Esophagus (tissue), 2 donors: ENCODE data around the gene PACRG. TPM values are rescaled to one million over a fixed set of nuclear protein-coding genes. Genes with fewer than 3 reads are reported as not detected.

Source experiments
- H3K27ac ChIP-seq, 2 donors: one replicate each; pipeline ENCODE4 v1.5.1; 2013; ENCODE audit warnings: low read depth in 2 of 2, mild to moderate bottlenecking in 2 of 2, inconsistent platforms in 1 of 2, low read length in 1 of 2, moderate library complexity in 1 of 2
- H3K27me3 ChIP-seq, 2 donors: one replicate each; pipeline ENCODE4 v1.6.1; 2013; ENCODE audit warnings: low read length in 2 of 2, control low read depth in 1 of 2, mild to moderate bottlenecking in 1 of 2; ENCODE audit not compliant: insufficient read depth in 2 of 2, control insufficient read depth in 1 of 2
- H3K36me3 ChIP-seq, 2 donors: one replicate each; pipeline ENCODE4 v1.6.1; 2013; ENCODE audit warnings: low read length in 1 of 2; ENCODE audit not compliant: control insufficient read depth in 2 of 2, insufficient read depth in 2 of 2
- H3K4me1 ChIP-seq, 2 donors: one replicate each; pipeline ENCODE4 v1.6.1; 2013; ENCODE audit warnings: low read length in 1 of 2; ENCODE audit not compliant: control insufficient read depth in 2 of 2, insufficient read depth in 2 of 2
- H3K4me3 ChIP-seq, 2 donors: one replicate each; pipeline ENCODE4 v1.5.1; 2013; ENCODE audit warnings: low read length in 2 of 2, mild to moderate bottlenecking in 2 of 2, low read depth in 1 of 2, moderate library complexity in 1 of 2
- H3K9me3 ChIP-seq, 2 donors: one replicate each; pipeline ENCODE4 v1.6.1; 2013; ENCODE audit warnings: mild to moderate bottlenecking in 2 of 2, low read depth in 1 of 2, low read length in 1 of 2, moderate library complexity in 1 of 2; ENCODE audit not compliant: control insufficient read depth in 2 of 2, insufficient read depth in 1 of 2
- WGBS, 2 donors: extraction: QIAGEN DNeasy Blood & Tissue Kit; methylation state at CpG; one replicate each; pipeline ENCODE4 v1.1.7; 2013; 5-methylcytosine and 5-hydroxymethylcytosine counted together
- polyA plus RNA-seq, 2 donors: library from polyadenylated mRNA; stranded (reverse); fragments of 200-250 nt; gene quantifications; one replicate each; pipeline ENCODE4 v1.2.3, GENCODE V29; 2013
- donor health status: healthy with polysubstance abuse.
- donor health status: Bipolar disorder and iron deficiency.

PACRG gene
- polyA plus RNA-seq, 2 donors: 0.39 to 0.44 TPM

DNA sequence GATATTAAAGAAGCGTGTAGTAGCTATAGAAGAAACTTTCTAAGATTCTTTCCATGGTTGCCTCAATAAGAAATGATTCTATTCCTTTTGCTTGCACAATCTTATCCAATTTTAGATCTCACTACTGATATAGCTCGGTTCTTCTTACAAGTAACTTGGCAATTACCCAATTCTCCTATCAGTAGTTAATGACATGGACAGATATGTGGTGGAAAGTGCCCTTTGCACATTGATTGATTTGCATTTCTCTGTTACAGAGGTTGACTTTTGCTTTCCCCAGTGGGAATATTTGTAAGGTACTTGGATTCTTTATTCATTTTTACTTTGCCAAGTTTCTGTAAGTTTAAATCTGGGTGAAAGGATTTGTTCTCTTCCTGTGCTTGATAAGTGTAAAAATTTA is 593.0 kb downstream of the PACRG start:
- no peak overlapping the region for H3K4me3 ChIP-seq
- 59 to 70% methylated on average over 2 of the region's 2 CpGs for WGBS, 2 donors
- H3K4me1 ChIP-seq: no peaks in the 10 kb centered on the region
- H3K9me3 ChIP-seq: no peaks in the 10 kb centered on the region
- no peaks in the 10 kb centered on the region for H3K36me3 ChIP-seq
- no peak overlapping the region for H3K27ac ChIP-seq
- no peaks in the 10 kb centered on the region for H3K27me3 ChIP-seq

DNA sequence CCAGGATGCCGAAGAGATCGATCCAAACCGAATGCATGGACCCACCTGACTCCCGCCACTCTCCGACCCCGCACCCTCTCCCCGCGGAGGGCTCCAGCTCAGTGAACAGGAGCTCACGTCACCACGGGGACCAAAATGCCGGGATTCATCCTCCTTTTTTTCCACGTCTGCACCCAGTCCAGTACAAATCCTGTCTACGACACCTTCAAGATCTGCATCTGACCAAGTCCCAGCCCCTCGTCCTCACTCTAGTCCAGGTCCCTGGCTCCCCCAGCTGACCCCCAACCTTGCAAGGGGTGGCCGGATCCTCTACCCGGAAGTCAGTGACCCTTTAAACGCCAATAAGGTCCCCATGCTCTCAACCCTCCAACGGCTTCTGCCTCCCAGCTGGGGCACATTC is 593.9 kb downstream of the PACRG start:
- H3K27me3 ChIP-seq: no peaks in the 10 kb centered on the region
- no peaks in the 10 kb centered on the region for H3K36me3 ChIP-seq
- no peaks in the 10 kb centered on the region for H3K4me1 ChIP-seq
- no peaks in the 10 kb centered on the region for H3K9me3 ChIP-seq
- WGBS, 2 donors: 92 to 95% methylated on average over 18 of the region's 18 CpGs
- no peak overlapping the region for H3K27ac ChIP-seq
- H3K4me3 ChIP-seq: no peak overlapping the region

DNA sequence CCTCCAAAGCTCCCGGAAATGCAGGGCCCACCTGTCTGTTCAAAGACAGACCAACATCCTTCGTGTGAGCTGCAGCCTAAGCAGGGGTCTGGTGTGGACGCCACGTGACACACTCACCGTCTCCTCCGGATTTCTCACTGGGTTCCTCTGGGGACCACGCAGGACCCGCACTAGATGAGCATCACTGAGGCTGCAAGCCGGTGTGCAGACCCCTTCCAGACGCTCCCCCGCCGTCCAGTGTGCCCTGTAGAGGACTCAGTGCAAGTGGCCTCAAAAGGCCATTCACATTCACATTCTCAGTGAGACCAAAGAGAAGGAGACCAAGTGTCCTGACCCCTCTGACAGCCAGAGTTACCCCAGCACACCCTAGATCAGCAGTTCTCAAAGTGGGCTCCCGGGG is 595.5 kb downstream of the PACRG start:
- Histone ChIP-seq H3K36me3 (no peaks in the 10 kb centered on the region), H3K4me1 (no peaks in the 10 kb centered on the region), H3K9me3 (peaks cover 0 to 3% of the 10 kb centered on the region in 2 donors), H3K27me3 (no peaks in the 10 kb centered on the region), H3K4me3 (no peak overlapping the region), H3K27ac (no peak overlapping the region)
- WGBS, 2 donors: 96 to 97% methylated on average over 13 of the region's 13 CpGs

DNA sequence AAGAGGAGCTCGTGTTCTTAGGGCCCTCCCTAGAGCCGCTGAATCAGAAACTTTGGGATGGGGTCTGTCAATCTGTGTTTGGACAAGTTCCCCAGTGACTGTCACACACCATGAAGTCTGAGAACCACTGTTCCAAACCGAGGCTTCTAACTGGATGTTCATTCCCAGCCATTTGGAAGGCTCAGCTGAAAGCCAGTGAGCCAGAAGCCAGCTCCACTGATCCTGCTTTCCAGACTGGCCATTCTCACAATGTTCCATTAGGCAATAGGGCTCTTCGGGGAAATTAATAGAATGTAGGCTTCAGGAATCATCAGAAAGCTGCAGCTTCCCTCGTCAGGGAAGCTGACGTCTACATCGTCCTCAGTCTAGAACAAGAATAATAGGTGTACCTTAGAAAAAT is 595.9 kb downstream of the PACRG start:
- no peaks in the 10 kb centered on the region for H3K36me3 ChIP-seq
- H3K4me1 ChIP-seq: no peaks in the 10 kb centered on the region
- 83 to 88% methylated on average over 7 of the region's 7 CpGs for WGBS, 2 donors
- no peak overlapping the region for H3K4me3 ChIP-seq
- H3K27ac ChIP-seq: no peak overlapping the region
- peaks cover 0 to 3% of the 10 kb centered on the region in 2 donors for H3K9me3 ChIP-seq
- H3K27me3 ChIP-seq: no peaks in the 10 kb centered on the region

DNA sequence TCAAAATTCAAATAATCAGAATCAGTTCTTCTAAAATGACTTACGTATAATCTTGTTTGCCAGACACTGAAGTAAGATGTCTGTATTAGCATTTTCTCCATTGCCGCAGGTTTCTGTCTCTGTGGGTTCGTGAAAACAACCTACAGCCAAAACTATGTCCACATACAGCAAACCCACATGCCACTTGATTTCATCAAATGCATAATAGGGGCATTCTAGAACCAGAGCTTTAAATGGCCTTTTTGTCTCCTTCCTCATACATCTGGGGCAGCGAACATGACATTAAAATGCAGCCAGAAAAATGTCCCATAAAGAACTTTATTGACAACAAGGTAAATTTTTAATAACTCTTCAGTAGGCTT is 596.5 kb downstream of the PACRG start:
- H3K4me3 ChIP-seq: no peak overlapping the region
- 89 to 92% methylated on average over 4 of the region's 4 CpGs for WGBS, 2 donors

DNA sequence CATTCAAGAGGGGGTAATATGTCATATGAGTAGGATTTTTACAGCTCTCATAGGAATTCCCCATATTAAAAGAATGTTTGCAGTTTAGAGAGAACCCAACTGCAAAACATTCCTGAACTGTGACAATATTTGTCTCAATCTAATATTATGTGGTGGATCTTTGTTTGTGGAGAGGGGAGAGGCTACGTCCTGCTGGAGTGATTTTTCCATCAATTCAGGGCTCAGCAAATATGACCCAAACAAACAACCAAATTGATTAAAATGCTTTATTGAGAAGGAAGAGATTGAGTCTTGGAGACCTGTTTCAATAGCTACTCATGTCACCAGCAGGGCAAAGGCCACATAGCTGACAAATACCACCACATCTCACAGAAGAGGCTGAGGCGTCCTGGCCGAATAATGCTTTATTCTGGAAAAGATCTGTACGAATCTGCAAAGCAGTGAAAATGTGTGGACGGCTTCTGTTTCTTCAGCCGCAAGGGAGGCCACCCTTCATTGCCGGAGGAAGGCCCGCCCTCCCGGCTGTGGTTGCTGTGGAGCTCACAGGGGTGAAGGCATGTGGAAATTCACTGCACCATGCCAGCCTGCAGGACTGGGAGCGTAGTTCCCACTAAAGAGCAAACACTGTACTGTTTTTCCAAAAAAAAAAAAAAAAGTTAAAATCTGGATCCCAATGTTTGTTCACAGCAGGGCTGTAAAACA is 597.1 kb downstream of the PACRG start:
- no peaks in the 10 kb centered on the region for H3K27me3 ChIP-seq
- 50 to 55% methylated on average over 10 of the region's 10 CpGs for WGBS, 2 donors
- H3K27ac ChIP-seq: no peak overlapping the region
- no peaks in the 10 kb centered on the region for H3K36me3 ChIP-seq
- H3K4me1 ChIP-seq: no peaks in the 10 kb centered on the region
- peaks cover 0 to 3% of the 10 kb centered on the region in 2 donors for H3K9me3 ChIP-seq
- H3K4me3 ChIP-seq: no peak overlapping the region

More for the DNA sequence above, 596.5 kb downstream of the PACRG start:
- H3K4me1 ChIP-seq: no peaks in the 10 kb centered on the region
- no peaks in the 10 kb centered on the region for H3K27me3 ChIP-seq
- no peak overlapping the region for H3K27ac ChIP-seq
- H3K9me3 ChIP-seq: peaks cover 0 to 3% of the 10 kb centered on the region in 2 donors
- H3K36me3 ChIP-seq: no peaks in the 10 kb centered on the region

DNA sequence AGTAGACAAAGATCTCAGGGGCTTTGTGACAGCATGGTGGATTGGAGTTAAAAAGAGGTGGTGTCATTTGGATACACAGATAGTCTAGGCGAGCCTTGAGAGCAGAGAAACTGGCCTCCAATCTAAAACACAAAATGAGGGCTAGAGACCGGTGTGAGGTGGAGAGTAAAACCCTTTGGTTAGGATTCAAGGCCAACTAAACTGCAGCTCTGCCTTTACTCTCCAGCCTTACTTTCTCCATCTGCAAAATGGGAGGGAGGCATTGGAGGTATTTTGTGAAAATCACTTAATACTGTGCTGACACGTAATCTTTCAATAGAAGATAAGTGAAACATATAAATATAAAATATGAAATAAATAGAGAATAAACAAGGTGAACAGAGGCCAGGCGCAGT is 597.6 kb downstream of the PACRG start:
- Histone ChIP-seq H3K36me3 (no peaks in the 10 kb centered on the region), H3K27me3 (no peaks in the 10 kb centered on the region), H3K4me1 (no peaks in the 10 kb centered on the region), H3K9me3 (peaks cover 0 to 3% of the 10 kb centered on the region in 2 donors), H3K4me3 (no peak overlapping the region), H3K27ac (no peak overlapping the region)
- 80 to 91% methylated on average over 4 of the region's 4 CpGs for WGBS, 2 donors

DNA sequence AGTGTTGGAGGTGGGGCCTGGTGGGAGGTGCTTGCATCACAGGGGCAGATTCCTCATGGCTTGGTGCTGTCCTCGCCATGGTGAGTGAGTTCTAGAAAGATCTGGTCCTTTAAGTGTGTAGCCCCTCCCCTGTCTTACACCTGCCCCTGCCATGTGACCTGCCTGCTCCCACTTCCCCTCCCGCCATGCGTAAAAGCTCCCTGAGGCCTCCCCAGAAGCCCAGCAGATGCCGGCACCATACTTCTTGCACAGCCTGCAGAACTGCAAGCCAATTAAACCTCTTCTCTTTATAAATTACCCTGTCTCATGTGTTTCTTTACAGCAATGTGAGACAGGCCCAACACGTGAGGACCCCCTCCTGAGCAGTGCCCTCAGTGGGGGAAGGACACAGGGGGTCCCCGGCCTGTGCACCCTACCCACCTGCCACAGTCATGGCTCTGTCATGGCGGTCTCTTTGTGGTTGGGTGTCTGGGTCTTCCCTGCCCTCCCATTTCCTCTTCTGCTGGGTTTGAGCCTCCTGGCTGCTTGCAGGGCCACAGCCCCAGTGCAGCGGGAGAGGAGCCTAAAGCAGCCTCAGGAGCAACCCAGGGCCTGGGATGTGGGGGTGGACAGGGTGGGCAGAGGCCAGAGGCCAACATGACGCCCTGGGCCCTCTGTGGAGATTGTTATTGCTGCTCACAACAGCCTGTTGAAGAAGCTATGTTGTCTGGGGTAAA is 599.5 kb downstream of the PACRG start:
- 86 to 87% methylated on average over 9 of the region's 9 CpGs for WGBS, 2 donors
- no peaks in the 10 kb centered on the region for H3K4me1 ChIP-seq
- no peak overlapping the region for H3K27ac ChIP-seq
- H3K4me3 ChIP-seq: no peak overlapping the region
- H3K27me3 ChIP-seq: no peaks in the 10 kb centered on the region
- H3K36me3 ChIP-seq: no peaks in the 10 kb centered on the region
- peaks cover 0 to 3% of the 10 kb centered on the region in 2 donors for H3K9me3 ChIP-seq

DNA sequence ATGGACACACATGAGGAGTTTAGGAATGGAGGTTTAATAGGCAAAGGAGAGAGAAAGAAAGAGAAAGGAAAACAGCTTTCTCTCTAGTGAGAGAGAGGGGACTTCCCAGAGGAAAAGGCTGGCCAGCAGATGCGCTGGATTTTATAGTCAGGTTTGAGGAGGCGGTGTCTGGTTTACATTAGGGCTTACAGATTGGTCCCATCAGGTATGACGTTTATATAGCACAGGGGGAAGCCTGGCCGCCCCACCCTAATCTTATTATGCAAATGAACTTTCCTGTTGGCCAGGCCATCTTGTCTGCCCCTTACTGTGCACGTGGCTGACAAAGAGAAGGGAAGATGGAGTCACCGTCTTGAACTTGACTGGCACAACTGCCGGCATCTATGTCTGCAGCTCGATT is 600.1 kb downstream of the PACRG start:
- Histone ChIP-seq H3K36me3 (no peaks in the 10 kb centered on the region), H3K4me1 (no peaks in the 10 kb centered on the region), H3K27me3 (no peaks in the 10 kb centered on the region), H3K9me3 (peaks cover 0 to 3% of the 10 kb centered on the region in 2 donors), H3K4me3 (no peak overlapping the region), H3K27ac (no peak overlapping the region)
- 71 to 73% methylated on average over 8 of the region's 8 CpGs for whole genome bisulfite sequencing, 2 donors

DNA sequence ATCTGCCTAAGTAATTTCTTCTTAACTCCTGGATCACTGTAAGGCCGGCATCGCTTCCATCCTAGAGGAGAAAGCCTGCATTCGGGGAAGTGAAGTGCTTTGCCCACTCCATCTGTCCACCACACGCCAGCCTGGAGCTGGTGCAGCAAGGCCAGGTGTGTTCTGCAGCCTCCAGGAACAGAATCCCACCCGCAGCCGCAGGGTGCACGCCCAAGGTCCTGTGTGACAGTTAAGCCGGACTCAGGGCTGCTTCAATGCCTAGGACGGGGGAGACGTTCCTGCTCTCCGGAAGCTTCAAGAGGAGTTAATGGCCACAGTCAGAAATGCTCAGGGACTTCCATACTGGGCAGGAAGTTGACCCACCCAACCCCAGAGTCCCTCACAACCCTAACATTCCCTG is 600.6 kb downstream of the PACRG start:
- H3K27ac ChIP-seq: no peak overlapping the region
- no peaks in the 10 kb centered on the region for H3K4me1 ChIP-seq
- 96% methylated on average over 11 of the region's 11 CpGs for WGBS, 2 donors
- no peaks in the 10 kb centered on the region for H3K36me3 ChIP-seq
- H3K9me3 ChIP-seq: peaks cover 0 to 3% of the 10 kb centered on the region in 2 donors
- H3K4me3 ChIP-seq: no peak overlapping the region
- no peaks in the 10 kb centered on the region for H3K27me3 ChIP-seq
